DND-41 (cell line): ENCODE data around the gene PIGC.

Source experiments
- ATAC-seq: fragments of 200-7000 bp; cut with Tn5 transposase; 3 replicates; pipeline ENCODE4 v1.9.1; 2021; ENCODE audit warnings: low read depth; ENCODE audit not compliant: insufficient read depth
- DNase-seq: peaks from one replicate; pipeline ENCODE4 v3.0.0-alpha.2; 2020
- H2AFZ ChIP-seq: 2 replicates; pipeline ENCODE4 v1.6.0; 2012; ENCODE audit warnings: low read depth, low read length
- H3K27ac ChIP-seq: 2 replicates; pipeline ENCODE4 v1.5.1; 2012; ENCODE audit warnings: low read length, inconsistent platforms
- H3K27me3 ChIP-seq: fragments of 200-600 bp; sonication (generic); 2 replicates; pipeline ENCODE4 v1.6.0; 2012; ENCODE audit warnings: low read length, mild to moderate bottlenecking, inconsistent platforms; ENCODE audit not compliant: insufficient read depth, poor library complexity
- H3K36me3 ChIP-seq: 2 replicates; pipeline ENCODE4 v1.5.1; 2012; ENCODE audit warnings: low read length, inconsistent platforms; ENCODE audit not compliant: insufficient read depth
- H3K4me1 ChIP-seq: 2 replicates; pipeline ENCODE4 v1.5.1; 2012; ENCODE audit warnings: mild to moderate bottlenecking, low read length; ENCODE audit not compliant: insufficient read depth
- H3K4me2 ChIP-seq: 2 replicates; pipeline ENCODE4 v1.6.0; 2012; ENCODE audit warnings: mild to moderate bottlenecking, moderate library complexity, low read length, inconsistent platforms; ENCODE audit not compliant: insufficient read depth
- H3K4me3 ChIP-seq, 2 experiments: fragments of 200-600 bp in 1 of 2; shearing (Covaris generic) in 1 of 2; 2 replicates each; pipeline ENCODE4 v1.5.1; 2012 to 2016; ENCODE audit warnings: inconsistent platforms in 2 of 2, low read length in 2 of 2, mild to moderate bottlenecking in 2 of 2, low read depth in 1 of 2, moderate library complexity in 1 of 2
- H3K79me2 ChIP-seq: 2 replicates; pipeline ENCODE4 v1.6.0; 2012; ENCODE audit warnings: low read length, inconsistent platforms; ENCODE audit not compliant: insufficient read depth
- H3K9ac ChIP-seq: 2 replicates; pipeline ENCODE4 v1.6.0; 2012; ENCODE audit warnings: low read depth, mild to moderate bottlenecking, inconsistent platforms, low read length, moderate library complexity
- H3K9me3 ChIP-seq: 2 replicates; pipeline ENCODE4 v1.5.1; 2012; ENCODE audit warnings: low read length, moderate library complexity, mild to moderate bottlenecking, inconsistent platforms; ENCODE audit not compliant: insufficient read depth, severe bottlenecking
- H4K20me1 ChIP-seq: 2 replicates; pipeline ENCODE4 v1.6.0; 2012; ENCODE audit warnings: low read length; ENCODE audit not compliant: insufficient read depth
- EZH2 ChIP-seq: IDR thresholded peaks from 3 replicates; pipeline ENCODE4 v1.6.1; 2012; ENCODE audit warnings: borderline replicate concordance, low read depth, mild to moderate bottlenecking, moderate library complexity, low read length, inconsistent platforms; ENCODE audit not compliant: severe bottlenecking
- TF ChIP-seq, protein P1 (sequence below): IDR thresholded peaks from 2 replicates; pipeline ENCODE4 v1.5.1; 2012; ENCODE audit warnings: borderline replicate concordance, low read length, moderate library complexity, mild to moderate bottlenecking; ENCODE audit not compliant: poor library complexity, severe bottlenecking; ENCODE audit errors: extremely low read depth

Gene PIGC

DNA sequence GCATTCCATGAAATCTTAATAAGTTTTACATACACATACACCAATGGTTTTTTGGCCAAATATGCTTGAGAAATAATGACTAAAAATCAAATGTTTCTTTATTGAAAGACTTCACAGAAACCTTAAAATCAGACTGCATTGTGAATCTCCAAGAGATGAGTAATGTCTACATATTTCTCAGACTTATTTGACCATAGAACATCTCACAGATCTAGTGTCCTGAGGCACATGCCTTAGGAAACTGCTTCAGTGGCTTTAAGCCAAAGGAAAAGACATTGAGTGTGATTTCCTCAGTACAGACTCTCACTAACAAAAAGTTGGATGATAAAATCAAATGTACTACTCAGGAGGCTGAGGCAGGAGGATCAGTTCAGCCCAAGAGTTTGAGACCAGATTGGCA, 29.5 kb downstream of the PIGC start:
- TF ChIP-seq EZH2: no peak
- TF ChIP-seq, protein P1, sequence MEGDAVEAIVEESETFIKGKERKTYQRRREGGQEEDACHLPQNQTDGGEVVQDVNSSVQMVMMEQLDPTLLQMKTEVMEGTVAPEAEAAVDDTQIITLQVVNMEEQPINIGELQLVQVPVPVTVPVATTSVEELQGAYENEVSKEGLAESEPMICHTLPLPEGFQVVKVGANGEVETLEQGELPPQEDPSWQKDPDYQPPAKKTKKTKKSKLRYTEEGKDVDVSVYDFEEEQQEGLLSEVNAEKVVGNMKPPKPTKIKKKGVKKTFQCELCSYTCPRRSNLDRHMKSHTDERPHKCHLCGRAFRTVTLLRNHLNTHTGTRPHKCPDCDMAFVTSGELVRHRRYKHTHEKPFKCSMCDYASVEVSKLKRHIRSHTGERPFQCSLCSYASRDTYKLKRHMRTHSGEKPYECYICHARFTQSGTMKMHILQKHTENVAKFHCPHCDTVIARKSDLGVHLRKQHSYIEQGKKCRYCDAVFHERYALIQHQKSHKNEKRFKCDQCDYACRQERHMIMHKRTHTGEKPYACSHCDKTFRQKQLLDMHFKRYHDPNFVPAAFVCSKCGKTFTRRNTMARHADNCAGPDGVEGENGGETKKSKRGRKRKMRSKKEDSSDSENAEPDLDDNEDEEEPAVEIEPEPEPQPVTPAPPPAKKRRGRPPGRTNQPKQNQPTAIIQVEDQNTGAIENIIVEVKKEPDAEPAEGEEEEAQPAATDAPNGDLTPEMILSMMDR: no peak
- Histone ChIP-seq H3K36me3 (no peaks in the 10 kb centered on the region), H3K4me3 (no peak overlapping the region), H4K20me1 (no peaks in the 10 kb centered on the region), H2AFZ (no peak overlapping the region), H3K79me2 (no peaks in the 10 kb centered on the region), H3K4me2 (no peak overlapping the region), H3K9ac (no peak overlapping the region), H3K27me3 (no peaks in the 10 kb centered on the region), H3K9me3 (no peaks in the 10 kb centered on the region), H3K27ac (no peak overlapping the region), H3K4me1 (no peaks in the 10 kb centered on the region)
- no peak for DNase-seq
- ATAC-seq: no peak

DNA sequence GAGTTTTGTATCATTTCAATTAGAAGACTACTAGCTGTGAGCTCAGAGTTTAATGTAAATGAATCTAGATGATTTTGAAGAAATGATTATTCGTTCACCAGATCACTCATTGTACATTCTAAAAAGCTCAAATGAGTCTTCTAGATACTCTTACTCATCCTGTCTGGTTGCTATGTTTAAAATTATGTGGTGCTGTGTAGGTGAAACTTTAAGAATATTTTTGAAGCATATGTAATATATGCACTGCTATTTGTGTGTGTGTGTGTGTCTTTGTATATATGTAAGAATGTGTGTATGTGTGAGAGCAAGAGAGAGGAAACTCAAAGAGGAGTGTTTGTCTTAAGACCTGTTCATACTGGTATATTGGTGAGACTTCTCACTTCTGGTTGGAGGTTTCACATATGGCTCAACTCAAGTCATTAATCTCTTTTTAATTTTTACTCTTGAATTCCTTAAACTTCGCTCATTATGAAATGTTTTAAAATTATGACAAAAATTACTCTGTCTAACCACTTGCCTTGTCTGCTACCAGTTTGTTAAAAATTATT, 32.0 kb downstream of the PIGC start:
- no peak overlapping the region for H3K27ac ChIP-seq
- H3K4me1 ChIP-seq: no peaks in the 10 kb centered on the region
- no peak overlapping the region for H2AFZ ChIP-seq
- no peak overlapping the region for H3K9ac ChIP-seq
- TF ChIP-seq EZH2: no peak
- TF ChIP-seq, protein P1: no peak
- no peaks in the 10 kb centered on the region for H3K79me2 ChIP-seq
- ATAC-seq: no peak
- no peaks in the 10 kb centered on the region for H4K20me1 ChIP-seq
- no peak overlapping the region for H3K4me3 ChIP-seq
- no peak overlapping the region for H3K4me2 ChIP-seq
- no peak for DNase-seq
- no peaks in the 10 kb centered on the region for H3K36me3 ChIP-seq
- no peaks in the 10 kb centered on the region for H3K27me3 ChIP-seq
- H3K9me3 ChIP-seq: no peaks in the 10 kb centered on the region

DNA sequence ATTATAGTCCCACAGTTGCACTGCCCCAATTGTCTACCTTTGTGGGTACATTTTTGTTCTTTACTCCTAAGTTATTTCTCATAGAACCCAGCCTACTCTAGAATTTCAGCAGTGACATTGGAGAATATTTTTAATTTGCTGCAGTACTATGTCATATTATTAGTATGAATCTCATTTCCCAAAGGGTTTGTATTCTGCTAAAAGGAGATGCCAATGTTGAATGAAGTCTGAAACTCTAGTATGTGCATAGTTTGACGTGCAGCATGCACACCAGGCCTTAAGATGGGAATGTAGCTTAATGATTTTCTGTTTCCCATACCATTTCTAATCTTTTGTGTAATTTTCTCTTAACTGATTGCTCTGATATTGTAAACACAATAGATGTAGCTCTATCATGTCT, 33.8 kb downstream of the PIGC start:
- DNase-seq: no peak
- Histone ChIP-seq H3K27ac (no peak overlapping the region), H3K27me3 (no peaks in the 10 kb centered on the region), H3K9me3 (no peaks in the 10 kb centered on the region), H3K9ac (no peak overlapping the region), H3K36me3 (no peaks in the 10 kb centered on the region), H3K4me3 (no peak overlapping the region), H3K4me2 (no peak overlapping the region), H3K79me2 (no peaks in the 10 kb centered on the region), H3K4me1 (no peaks in the 10 kb centered on the region), H2AFZ (no peak overlapping the region), H4K20me1 (no peaks in the 10 kb centered on the region)
- TF ChIP-seq, protein P1: no peak
- TF ChIP-seq EZH2: no peak
- no peak for ATAC-seq

DNA sequence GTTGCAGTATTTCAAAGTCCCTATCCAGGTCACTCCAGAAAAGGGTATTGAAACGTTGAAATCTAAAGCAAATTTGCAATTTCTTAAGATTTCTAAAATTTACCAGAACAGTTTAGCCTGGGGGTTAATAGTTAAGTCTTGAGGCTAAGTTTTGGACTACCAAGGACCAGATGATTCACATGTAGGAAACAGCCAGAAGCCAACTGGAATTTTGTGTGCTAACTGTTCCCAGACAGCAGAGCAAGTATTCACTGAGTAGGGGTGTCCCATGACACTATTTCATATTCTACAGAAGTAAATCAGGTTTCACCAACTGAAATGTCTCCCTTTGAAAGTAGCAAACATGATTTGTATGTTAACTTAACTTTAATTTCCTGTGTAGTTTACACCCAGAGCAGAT, 34.9 kb downstream of the PIGC start:
- Histone ChIP-seq H3K4me1 (no peaks in the 10 kb centered on the region), H3K27ac (no peak overlapping the region), H3K4me2 (no peak overlapping the region), H3K9ac (no peak overlapping the region), H2AFZ (no peak overlapping the region), H3K4me3 (no peak overlapping the region), H3K27me3 (no peaks in the 10 kb centered on the region), H3K9me3 (no peaks in the 10 kb centered on the region), H3K79me2 (no peaks in the 10 kb centered on the region), H4K20me1 (no peaks in the 10 kb centered on the region), H3K36me3 (no peaks in the 10 kb centered on the region)
- ATAC-seq (no peak), DNase-seq (no peak)
- no peak for TF ChIP-seq EZH2
- TF ChIP-seq, protein P1: no peak
